HL-60 (cell line): ENCODE results near the gene TEKT3.

Experiments
- DNase-seq, 2 experiments: peaks; one replicate each; pipeline ENCODE4 v3.0.0-alpha.2; 2010 to 2020; ENCODE audit warnings: low read depth in 1 of 2, low spot score in 1 of 2
- H3K27ac ChIP-seq: fragments of 250-450 bp; sonication (Bioruptor Pico); replicated peaks from 2 replicates; pipeline ENCODE4 v1.5.1; 2020; ENCODE audit warnings: mild to moderate bottlenecking, moderate library complexity
- H3K27me3 ChIP-seq: fragments of 250-450 bp; sonication (Bioruptor Pico); 2 replicates; pipeline ENCODE4 v1.5.1; 2021; ENCODE audit warnings: mild to moderate bottlenecking, moderate library complexity; ENCODE audit not compliant: insufficient read depth, poor library complexity, severe bottlenecking
- H3K4me3 ChIP-seq: replicated peaks from 2 replicates; pipeline ENCODE4 v1.5.1; 2011; ENCODE audit warnings: mild to moderate bottlenecking, control low read depth, low read length; ENCODE audit not compliant: insufficient read depth
- GABPA ChIP-seq: IDR thresholded peaks from 2 replicates; pipeline ENCODE4 v1.6.1; 2012; ENCODE audit warnings: low read depth
- POLR2AphosphoS5 ChIP-seq: IDR thresholded peaks from 2 replicates; pipeline ENCODE4 v1.6.1; 2012; ENCODE audit warnings: low read depth
- SPI1 ChIP-seq: IDR thresholded peaks from 2 replicates; pipeline ENCODE4 v1.6.1; 2012; ENCODE audit warnings: low read depth, mild to moderate bottlenecking, borderline replicate concordance
- TF ChIP-seq, protein P1 (sequence below): IDR thresholded peaks from one replicate; pipeline ENCODE4 v1.5.1; 2011; ENCODE audit warnings: low read length, control low read depth, inconsistent platforms; ENCODE audit not compliant: insufficient read depth
- TF ChIP-seq, protein P2 (sequence below): IDR thresholded peaks from 2 replicates; pipeline ENCODE4 v1.6.1; 2012; ENCODE audit warnings: low read depth; ENCODE audit not compliant: insufficient replicate concordance

Gene TEKT3

DNA sequence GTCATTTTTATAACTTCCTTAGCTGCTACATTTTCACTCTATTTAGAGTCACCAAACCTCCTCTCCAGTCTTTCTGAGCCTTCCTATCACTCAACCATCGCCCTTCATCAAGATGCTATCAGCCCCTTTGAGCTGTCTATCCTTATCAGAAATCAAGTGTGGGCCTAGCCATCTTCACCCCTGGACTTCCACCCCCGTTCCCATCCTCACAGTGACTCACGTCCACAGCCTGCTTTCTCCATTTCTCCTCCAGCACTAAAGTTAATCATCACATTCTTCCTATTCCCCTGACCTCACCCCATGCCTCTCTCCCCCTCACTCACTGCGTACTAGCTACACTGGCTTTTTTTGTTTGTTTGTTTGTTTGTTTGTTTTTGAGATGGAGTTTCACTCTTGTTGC, 2.4 kb upstream of the TEKT3 start:
- TF ChIP-seq GABPA (no peak), SPI1 (no peak)
- TF ChIP-seq, protein P1, sequence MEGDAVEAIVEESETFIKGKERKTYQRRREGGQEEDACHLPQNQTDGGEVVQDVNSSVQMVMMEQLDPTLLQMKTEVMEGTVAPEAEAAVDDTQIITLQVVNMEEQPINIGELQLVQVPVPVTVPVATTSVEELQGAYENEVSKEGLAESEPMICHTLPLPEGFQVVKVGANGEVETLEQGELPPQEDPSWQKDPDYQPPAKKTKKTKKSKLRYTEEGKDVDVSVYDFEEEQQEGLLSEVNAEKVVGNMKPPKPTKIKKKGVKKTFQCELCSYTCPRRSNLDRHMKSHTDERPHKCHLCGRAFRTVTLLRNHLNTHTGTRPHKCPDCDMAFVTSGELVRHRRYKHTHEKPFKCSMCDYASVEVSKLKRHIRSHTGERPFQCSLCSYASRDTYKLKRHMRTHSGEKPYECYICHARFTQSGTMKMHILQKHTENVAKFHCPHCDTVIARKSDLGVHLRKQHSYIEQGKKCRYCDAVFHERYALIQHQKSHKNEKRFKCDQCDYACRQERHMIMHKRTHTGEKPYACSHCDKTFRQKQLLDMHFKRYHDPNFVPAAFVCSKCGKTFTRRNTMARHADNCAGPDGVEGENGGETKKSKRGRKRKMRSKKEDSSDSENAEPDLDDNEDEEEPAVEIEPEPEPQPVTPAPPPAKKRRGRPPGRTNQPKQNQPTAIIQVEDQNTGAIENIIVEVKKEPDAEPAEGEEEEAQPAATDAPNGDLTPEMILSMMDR: no peak
- DNase-seq: no peak
- no peak overlapping the region for H3K4me3 ChIP-seq
- no peak overlapping the region for H3K27ac ChIP-seq
- H3K27me3 ChIP-seq: peaks cover 4% of the 10 kb centered on the region

DNA sequence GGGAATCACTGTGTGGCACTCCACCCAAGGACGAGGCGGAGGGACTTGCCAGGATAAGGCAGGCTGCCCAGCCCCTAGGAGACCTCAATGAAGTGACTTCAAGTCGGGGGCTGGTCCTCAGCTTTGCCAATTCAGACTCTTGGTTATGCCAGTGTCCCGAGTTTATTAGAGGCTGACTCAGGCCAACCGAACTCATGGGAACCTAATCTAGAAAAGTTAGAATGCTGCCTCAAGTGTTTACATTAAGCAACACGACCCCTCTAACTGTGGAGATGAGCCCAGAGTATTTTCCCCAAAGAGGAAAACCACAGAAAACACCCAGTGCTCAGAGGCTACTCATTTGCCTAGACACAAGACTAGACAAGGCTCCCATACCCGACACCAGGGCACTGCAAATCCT, 1.1 kb upstream of the TEKT3 start:
- Histone ChIP-seq H3K27me3 (peaks cover 4% of the 10 kb centered on the region), H3K4me3 (no peak overlapping the region), H3K27ac (no peak overlapping the region)
- TF ChIP-seq GABPA: no peak
- TF ChIP-seq, protein P2, sequence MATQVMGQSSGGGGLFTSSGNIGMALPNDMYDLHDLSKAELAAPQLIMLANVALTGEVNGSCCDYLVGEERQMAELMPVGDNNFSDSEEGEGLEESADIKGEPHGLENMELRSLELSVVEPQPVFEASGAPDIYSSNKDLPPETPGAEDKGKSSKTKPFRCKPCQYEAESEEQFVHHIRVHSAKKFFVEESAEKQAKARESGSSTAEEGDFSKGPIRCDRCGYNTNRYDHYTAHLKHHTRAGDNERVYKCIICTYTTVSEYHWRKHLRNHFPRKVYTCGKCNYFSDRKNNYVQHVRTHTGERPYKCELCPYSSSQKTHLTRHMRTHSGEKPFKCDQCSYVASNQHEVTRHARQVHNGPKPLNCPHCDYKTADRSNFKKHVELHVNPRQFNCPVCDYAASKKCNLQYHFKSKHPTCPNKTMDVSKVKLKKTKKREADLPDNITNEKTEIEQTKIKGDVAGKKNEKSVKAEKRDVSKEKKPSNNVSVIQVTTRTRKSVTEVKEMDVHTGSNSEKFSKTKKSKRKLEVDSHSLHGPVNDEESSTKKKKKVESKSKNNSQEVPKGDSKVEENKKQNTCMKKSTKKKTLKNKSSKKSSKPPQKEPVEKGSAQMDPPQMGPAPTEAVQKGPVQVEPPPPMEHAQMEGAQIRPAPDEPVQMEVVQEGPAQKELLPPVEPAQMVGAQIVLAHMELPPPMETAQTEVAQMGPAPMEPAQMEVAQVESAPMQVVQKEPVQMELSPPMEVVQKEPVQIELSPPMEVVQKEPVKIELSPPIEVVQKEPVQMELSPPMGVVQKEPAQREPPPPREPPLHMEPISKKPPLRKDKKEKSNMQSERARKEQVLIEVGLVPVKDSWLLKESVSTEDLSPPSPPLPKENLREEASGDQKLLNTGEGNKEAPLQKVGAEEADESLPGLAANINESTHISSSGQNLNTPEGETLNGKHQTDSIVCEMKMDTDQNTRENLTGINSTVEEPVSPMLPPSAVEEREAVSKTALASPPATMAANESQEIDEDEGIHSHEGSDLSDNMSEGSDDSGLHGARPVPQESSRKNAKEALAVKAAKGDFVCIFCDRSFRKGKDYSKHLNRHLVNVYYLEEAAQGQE: no peak
- TF ChIP-seq, protein P1: no peak
- no peak for TF ChIP-seq POLR2AphosphoS5
- no peak for TF ChIP-seq SPI1
- no peak for DNase-seq

DNA sequence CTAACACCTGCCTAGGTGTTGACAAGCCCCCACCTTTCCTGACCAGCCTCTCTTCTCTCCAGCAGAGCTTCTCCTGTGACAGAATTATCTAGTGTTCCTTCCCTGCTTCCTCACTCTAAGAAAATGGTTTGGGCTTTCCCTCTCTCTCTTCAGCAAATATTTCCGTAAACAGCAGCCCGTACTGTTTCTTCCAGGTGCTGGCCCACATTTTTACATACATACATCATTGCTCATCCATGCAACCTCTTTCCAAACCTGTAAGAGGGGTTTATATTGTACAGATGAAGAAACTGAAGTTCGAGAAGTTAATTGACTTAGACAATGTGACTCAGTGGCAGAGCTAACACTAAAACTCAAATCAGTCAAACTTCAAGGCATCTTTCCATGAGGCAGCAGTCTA, 569 bp upstream of the TEKT3 start:
- no peak for DNase-seq
- Histone ChIP-seq H3K4me3 (no peak overlapping the region), H3K27ac (no peak overlapping the region), H3K27me3 (peaks cover 4% of the 10 kb centered on the region)
- TF ChIP-seq SPI1: no peak
- TF ChIP-seq, protein P2: no peak
- TF ChIP-seq, protein P1: no peak
- no peak for TF ChIP-seq POLR2AphosphoS5
- no peak for TF ChIP-seq GABPA

DNA sequence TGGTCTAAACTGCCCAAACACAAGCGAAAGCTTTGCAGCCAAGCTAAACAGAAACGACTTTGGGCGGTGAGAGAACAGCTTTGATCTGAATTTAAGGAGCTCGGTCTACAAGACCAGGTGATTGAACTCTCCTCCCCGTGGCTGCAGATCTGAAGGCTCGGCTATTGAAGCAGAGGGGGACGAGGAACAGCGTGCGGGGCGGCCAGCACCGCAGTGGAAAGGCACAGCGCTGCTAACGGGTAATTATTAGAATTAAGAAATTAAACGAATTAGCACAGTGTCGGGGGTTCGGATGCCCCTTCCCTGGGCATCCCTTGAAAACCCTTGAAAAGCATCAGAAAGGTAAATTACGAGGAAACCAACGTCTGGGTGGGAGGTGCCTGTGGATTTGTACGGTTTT, 431 bp downstream of the TEKT3 start:
- H3K27me3 ChIP-seq: peaks cover 4% of the 10 kb centered on the region
- no peak overlapping the region for H3K4me3 ChIP-seq
- H3K27ac ChIP-seq: no peak overlapping the region
- DNase-seq: no peak
- TF ChIP-seq SPI1: no peak
- TF ChIP-seq GABPA: no peak
- TF ChIP-seq, protein P2: no peak
- TF ChIP-seq, protein P1: no peak
- TF ChIP-seq POLR2AphosphoS5: no peak
